Ishikawa (cell line): Measurements from ENCODE around the gene CISTR.

Source experiments
- CEBPB ChIP-seq: IDR thresholded peaks from 2 replicates; pipeline ENCODE4 v1.6.1; 2012
- CREB1 ChIP-seq: IDR thresholded peaks from 2 replicates; pipeline ENCODE4 v1.6.1; 2012; ENCODE audit warnings: low read depth
- EGR1 ChIP-seq: IDR thresholded peaks from 2 replicates; pipeline ENCODE4 v1.6.1; 2012
- EP300 ChIP-seq: IDR thresholded peaks from 2 replicates; pipeline ENCODE4 v1.6.1; 2012; ENCODE audit warnings: borderline replicate concordance
- FOXM1 ChIP-seq: IDR thresholded peaks from 2 replicates; pipeline ENCODE4 v1.6.1; 2012; ENCODE audit warnings: low read depth, borderline replicate concordance
- NFIC ChIP-seq: IDR thresholded peaks from 2 replicates; pipeline ENCODE4 v1.6.1; 2012
- RAD21 ChIP-seq: IDR thresholded peaks from 2 replicates; pipeline ENCODE4 v1.6.1; 2012; ENCODE audit warnings: low read depth
- REST ChIP-seq: IDR thresholded peaks from 2 replicates; pipeline ENCODE4 v1.6.1; 2012; ENCODE audit warnings: low read depth, mild to moderate bottlenecking
- TAF1 ChIP-seq: IDR thresholded peaks from 2 replicates; pipeline ENCODE4 v1.6.1; 2012; ENCODE audit warnings: low read depth, mild to moderate bottlenecking
- TCF12 ChIP-seq: IDR thresholded peaks from 2 replicates; pipeline ENCODE4 v1.6.1; 2012; ENCODE audit warnings: low read depth
- TEAD4 ChIP-seq: IDR thresholded peaks from 2 replicates; pipeline ENCODE4 v1.6.1; 2012
- USF1 ChIP-seq: IDR thresholded peaks from 2 replicates; pipeline ENCODE4 v1.6.1; 2012
- YY1 ChIP-seq: IDR thresholded peaks from 2 replicates; pipeline ENCODE4 v1.6.1; 2012; ENCODE audit warnings: low read depth
- ZBTB7A ChIP-seq: IDR thresholded peaks from 2 replicates; pipeline ENCODE4 v1.6.1; 2012; ENCODE audit warnings: low read depth
- TF ChIP-seq, protein P1 (sequence below): IDR thresholded peaks from 2 replicates; pipeline ENCODE4 v1.6.1; 2012

The CISTR gene

DNA sequence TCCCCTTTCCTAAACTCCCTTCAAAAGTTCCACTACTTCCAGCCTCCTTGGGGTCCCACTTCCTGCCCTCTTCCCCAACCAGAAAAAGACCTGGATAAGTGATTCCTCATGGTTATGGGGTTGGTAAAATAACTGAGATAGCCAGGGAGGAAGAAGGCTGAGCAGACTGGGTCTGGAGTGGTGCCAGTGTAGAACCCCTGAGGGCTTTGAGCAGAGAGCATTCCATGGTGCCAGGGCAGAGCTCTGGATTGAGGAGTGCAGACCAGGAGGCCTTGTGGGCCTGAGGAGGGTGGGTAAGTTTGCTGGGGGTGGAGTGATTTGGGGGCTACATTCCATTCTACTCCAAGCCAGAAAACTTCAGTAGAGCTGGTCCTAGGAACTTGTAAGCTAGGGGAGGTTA lies 9.5 kb upstream of the CISTR start:
- TF ChIP-seq EGR1 (no peak), TEAD4 (no peak), ZBTB7A (no peak), EP300 (no peak), REST (no peak), USF1 (no peak), RAD21 (no peak), FOXM1 (no peak), TCF12 (no peak), YY1 (no peak), CREB1 (no peak), CEBPB (no peak), TAF1 (no peak), NFIC (no peak)
- TF ChIP-seq, protein P1, sequence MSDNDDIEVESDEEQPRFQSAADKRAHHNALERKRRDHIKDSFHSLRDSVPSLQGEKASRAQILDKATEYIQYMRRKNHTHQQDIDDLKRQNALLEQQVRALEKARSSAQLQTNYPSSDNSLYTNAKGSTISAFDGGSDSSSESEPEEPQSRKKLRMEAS, result no peak

- TF ChIP-seq YY1 (no peak), TCF12 (no peak), EP300 (no peak), TEAD4 (no peak), REST (no peak), FOXM1 (no peak), ZBTB7A (no peak), TAF1 (no peak), CREB1 (no peak), NFIC (no peak), RAD21 (no peak), EGR1 (no peak), USF1 (no peak), CEBPB (no peak)
- TF ChIP-seq, protein P1, result no peak
These were observed 7.5 kb upstream of the CISTR start for GRCh38 chr12:53759261-53759660.

DNA sequence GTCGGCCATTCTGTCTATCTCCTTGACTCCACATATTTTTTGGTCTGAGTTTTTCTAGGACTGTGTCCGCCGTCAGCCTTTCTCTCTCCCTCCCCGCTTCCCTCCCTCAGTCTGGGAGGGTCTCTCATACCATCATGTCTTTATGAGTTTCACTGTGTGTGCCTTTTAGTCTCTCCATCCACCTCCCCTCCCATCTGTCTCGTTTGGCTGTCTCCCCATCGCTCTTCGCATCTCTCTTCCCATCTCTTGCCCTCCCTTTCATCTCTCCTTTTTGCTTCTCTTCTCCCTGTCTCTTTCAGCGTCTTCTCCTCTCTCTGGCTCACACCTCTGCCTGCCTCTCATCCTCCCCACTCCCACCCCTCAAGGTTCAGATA lies 6.9 kb upstream of the CISTR start:
- TF ChIP-seq FOXM1 (no peak), TAF1 (no peak), TCF12 (no peak), NFIC (no peak), ZBTB7A (no peak), USF1 (no peak), CEBPB (no peak), TEAD4 (no peak), EP300 (no peak), YY1 (no peak), RAD21 (no peak)
- TF ChIP-seq, protein P1, result no peak

DNA sequence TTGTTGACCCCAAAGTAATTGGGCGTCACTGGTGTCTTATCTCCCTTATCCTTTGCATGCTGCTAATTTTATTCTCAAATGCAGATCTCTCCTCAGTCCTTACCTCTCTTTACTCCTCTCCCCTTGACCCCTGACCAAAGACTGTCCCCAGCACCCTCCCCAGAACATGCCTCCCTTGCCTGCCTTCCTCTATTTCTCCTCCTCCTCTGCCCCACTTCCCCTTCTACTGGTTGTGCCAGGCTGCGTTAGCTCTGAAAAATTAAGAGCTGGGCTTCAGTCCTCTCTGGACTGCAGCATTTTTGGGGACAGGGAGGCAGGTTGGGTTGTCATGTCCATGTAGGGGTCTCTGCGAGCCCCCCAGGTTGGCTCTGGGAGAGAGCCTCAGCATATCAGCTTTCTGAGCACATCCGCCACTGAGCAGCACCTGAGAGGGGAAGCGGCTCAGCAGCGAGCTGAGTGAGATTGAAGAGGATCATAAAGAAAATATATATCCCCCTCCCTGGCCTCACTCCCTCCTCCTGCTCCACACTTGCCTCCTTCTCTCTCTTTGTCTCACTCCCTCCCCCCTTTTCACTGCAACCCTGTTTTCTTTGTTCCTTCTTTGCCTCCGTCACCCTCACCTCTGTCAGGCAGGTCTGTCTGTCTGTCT lies 6.4 kb upstream of the CISTR start:
- TF ChIP-seq TAF1 (no peak), CEBPB (no peak), EP300 (no peak), NFIC (no peak), FOXM1 (no peak), USF1 (no peak), YY1 (no peak), ZBTB7A (no peak), REST (no peak), TEAD4 (no peak), RAD21 (no peak), EGR1 (no peak), TCF12 (no peak)
- TF ChIP-seq, protein P1, result no peak
